H9 (cell line): ENCODE data around the gene EDNRB. TPM values are rescaled to one million over a fixed set of nuclear protein-coding genes. Genes with fewer than 3 reads are reported as not detected.

Experiments
- DNase-seq: peaks from one replicate; pipeline ENCODE4 v3.0.0-alpha.2; 2017
- H2AFZ ChIP-seq: one replicate; pipeline ENCODE4 v1.6.1; 2013; ENCODE audit warnings: mild to moderate bottlenecking, low read length, control low read depth, moderate library complexity
- H2AK5ac ChIP-seq: 2 replicates; pipeline ENCODE4 v1.6.1; 2013; ENCODE audit warnings: low read length, control low read depth, mixed read lengths; ENCODE audit not compliant: insufficient read length
- H2BK120ac ChIP-seq: one replicate; pipeline ENCODE4 v1.6.1; 2013; ENCODE audit warnings: low read depth, mild to moderate bottlenecking, low read length, control low read depth, inconsistent platforms; ENCODE audit not compliant: poor library complexity, severe bottlenecking
- H2BK12ac ChIP-seq: 2 replicates; pipeline ENCODE4 v1.6.1; 2013; ENCODE audit warnings: low read length, control low read depth, mixed read lengths, low read depth; ENCODE audit not compliant: insufficient read length
- H2BK15ac ChIP-seq: 2 replicates; pipeline ENCODE4 v1.6.1; 2013; ENCODE audit warnings: low read depth, low read length, control low read depth
- H2BK20ac ChIP-seq: one replicate; pipeline ENCODE4 v1.6.1; 2013; ENCODE audit warnings: low read depth, mild to moderate bottlenecking, low read length, control low read depth, inconsistent platforms; ENCODE audit not compliant: poor library complexity, severe bottlenecking
- H2BK5ac ChIP-seq: 2 replicates; pipeline ENCODE4 v1.6.1; 2013; ENCODE audit warnings: low read length, control low read depth, mixed read lengths; ENCODE audit not compliant: insufficient read length
- H3K14ac ChIP-seq: 2 replicates; pipeline ENCODE4 v1.6.1; 2013; ENCODE audit warnings: low read length, control low read depth; ENCODE audit not compliant: insufficient read depth
- H3K18ac ChIP-seq: 2 replicates; pipeline ENCODE4 v1.6.1; 2013; ENCODE audit warnings: low read depth, mild to moderate bottlenecking, mixed read lengths, low read length, control low read depth; ENCODE audit not compliant: insufficient read length
- H3K23ac ChIP-seq: 2 replicates; pipeline ENCODE4 v1.6.1; 2013; ENCODE audit warnings: low read length, control low read depth, mixed read lengths, low read depth; ENCODE audit not compliant: insufficient read length
- H3K23me2 ChIP-seq: 2 replicates; pipeline ENCODE4 v1.6.1; 2013; ENCODE audit warnings: low read depth, mild to moderate bottlenecking, mixed read lengths, low read length, control low read depth; ENCODE audit not compliant: insufficient read length, poor library complexity, severe bottlenecking
- H3K27ac ChIP-seq: 2 replicates; pipeline ENCODE4 v1.5.1; 2013; ENCODE audit warnings: low read length, control low read depth, mixed read lengths, low read depth; ENCODE audit not compliant: insufficient read length
- H3K27me3 ChIP-seq: 2 replicates; pipeline ENCODE4 v1.6.1; 2013; ENCODE audit warnings: low read length, control low read depth, inconsistent platforms; ENCODE audit not compliant: insufficient read depth
- H3K4ac ChIP-seq: 2 replicates; pipeline ENCODE4 v1.6.1; 2013; ENCODE audit warnings: low read depth, mild to moderate bottlenecking, control low read depth, inconsistent platforms, low read length, moderate library complexity
- H3K4me1 ChIP-seq: 2 replicates; pipeline ENCODE4 v1.6.1; 2013; ENCODE audit warnings: low read length, control low read depth, inconsistent platforms; ENCODE audit not compliant: insufficient read depth
- H3K4me2 ChIP-seq: 2 replicates; pipeline ENCODE4 v1.6.1; 2013; ENCODE audit warnings: low read length, control low read depth, mixed read lengths; ENCODE audit not compliant: insufficient read length, insufficient read depth
- H3K56ac ChIP-seq: 2 replicates; pipeline ENCODE4 v1.6.1; 2013; ENCODE audit warnings: low read depth, mild to moderate bottlenecking, mixed read lengths, low read length, control low read depth; ENCODE audit not compliant: insufficient read length
- H3K79me1 ChIP-seq: 2 replicates; pipeline ENCODE4 v1.6.1; 2013; ENCODE audit warnings: low read depth, mild to moderate bottlenecking, moderate library complexity, low read length, control low read depth, inconsistent platforms; ENCODE audit not compliant: insufficient read depth, poor library complexity, severe bottlenecking
- H3K79me2 ChIP-seq: 2 replicates; pipeline ENCODE4 v1.6.1; 2013; ENCODE audit warnings: low read length, control low read depth, inconsistent platforms; ENCODE audit not compliant: insufficient read depth
- H3K9ac ChIP-seq: 2 replicates; pipeline ENCODE4 v1.6.1; 2013; ENCODE audit warnings: low read length, control low read depth, mixed read lengths; ENCODE audit not compliant: insufficient read length; ENCODE audit errors: extremely low read depth
- H3K9me3 ChIP-seq: one replicate; pipeline ENCODE4 v1.6.1; 2013; ENCODE audit warnings: low read depth, low read length, inconsistent platforms; ENCODE audit not compliant: control insufficient read depth
- H3T11ph ChIP-seq: one replicate; pipeline ENCODE4 v1.6.1; 2013; ENCODE audit warnings: mild to moderate bottlenecking, low read length, control low read depth, inconsistent platforms
- H4K20me1 ChIP-seq: one replicate; pipeline ENCODE4 v1.6.1; 2013; ENCODE audit not compliant: control insufficient read depth, insufficient read length, insufficient read depth
- H4K5ac ChIP-seq: 2 replicates; pipeline ENCODE4 v1.6.1; 2013; ENCODE audit warnings: low read depth, mild to moderate bottlenecking, mixed read lengths, low read length, control low read depth; ENCODE audit not compliant: insufficient read length
- H4K8ac ChIP-seq: replicated peaks from 2 replicates; pipeline ENCODE4 v1.6.1; 2013; ENCODE audit warnings: low read length, control low read depth, mixed read lengths, low read depth; ENCODE audit not compliant: insufficient read length
- H4K91ac ChIP-seq: 2 replicates; pipeline ENCODE4 v1.6.1; 2013; ENCODE audit warnings: low read depth, mild to moderate bottlenecking, moderate library complexity, mixed read lengths, low read length, control low read depth; ENCODE audit not compliant: insufficient read length
- H3K27ac Mint-ChIP-seq, 3 experiments: 2 replicates in 2 of 3; 3 replicates in 1 of 3; pipeline ENCODE4 v1.8.0; 2020 to 2021; ENCODE audit warnings: mixed read lengths in 3 of 3, mild to moderate bottlenecking in 1 of 3, moderate library complexity in 1 of 3
- H3K27me3 Mint-ChIP-seq: 2 replicates; pipeline ENCODE4 v1.8.0; 2021; ENCODE audit warnings: low read depth, mild to moderate bottlenecking, moderate library complexity, mixed read lengths
- H3K36me3 Mint-ChIP-seq, 3 experiments: 2 replicates in 2 of 3; 3 replicates in 1 of 3; pipeline ENCODE4 v1.8.0; 2020 to 2021; ENCODE audit warnings: low read depth in 3 of 3, mixed read lengths in 3 of 3; ENCODE audit not compliant: insufficient read depth in 1 of 3
- H3K4me1 Mint-ChIP-seq, 2 experiments: 2 replicates each; pipeline ENCODE4 v1.8.0; 2020; ENCODE audit warnings: mixed read lengths in 2 of 2
- H3K4me3 Mint-ChIP-seq, 2 experiments: 2 replicates in 1 of 2; 3 replicates in 1 of 2; pipeline ENCODE4 v1.8.0; 2020 to 2021; ENCODE audit warnings: mild to moderate bottlenecking in 2 of 2, mixed read lengths in 2 of 2, moderate library complexity in 1 of 2
- H3K9me3 Mint-ChIP-seq, 2 experiments: 2 replicates in 1 of 2; 3 replicates in 1 of 2; pipeline ENCODE4 v1.8.0; 2020; ENCODE audit warnings: mild to moderate bottlenecking in 2 of 2, mixed read lengths in 2 of 2, moderate library complexity in 1 of 2
- CTCF ChIP-seq: fragments of 200-600 bp; sonication (generic); conservative IDR thresholded peaks from 3 replicates; pipeline ENCODE4 v1.8.0; 2021; ENCODE audit warnings: antibody characterized with exemption, mild to moderate bottlenecking
- WGBS: extraction: QIAGEN DNeasy Blood & Tissue Kit; methylation state at CpG from one replicate; pipeline ENCODE4 v1.1.7; 2013; ENCODE audit warnings: missing lambda C conversion rate, low lambda C conversion rate, mixed read lengths; ENCODE audit not compliant: insufficient read length; ENCODE audit errors: extremely low coverage; 5-methylcytosine and 5-hydroxymethylcytosine counted together
- total RNA-seq: library from RNA; stranded (reverse); gene quantifications from 2 replicates; pipeline ENCODE4 v1.2.1, GENCODE V29; 2021

Gene EDNRB
- total RNA-seq, 1 experiment from 2014 or later, result 6.6 TPM

GRCh38 chr13:77894743-77895142 lies 23.9 kb downstream of the EDNRB start:
- Histone ChIP-seq H3K9me3 (no peaks in the 10 kb centered on the region), H4K20me1 (no peaks in the 10 kb centered on the region), H2AK5ac (no peak overlapping the region), H3K9ac (no peak overlapping the region), H3K18ac (no peak overlapping the region), H2BK5ac (no peak overlapping the region), H2AFZ (no peak overlapping the region), H3K79me2 (no peaks in the 10 kb centered on the region), H3K56ac (no peak overlapping the region), H3K4ac (no peak overlapping the region), H2BK120ac (no peak overlapping the region), H3K79me1 (no peaks in the 10 kb centered on the region), H3K27me3 (no peaks in the 10 kb centered on the region), H3T11ph (no peak overlapping the region), H4K5ac (no peak overlapping the region), H2BK15ac (no peak overlapping the region), H3K23ac (no peak overlapping the region), H3K4me2 (no peak overlapping the region), H3K14ac (no peak overlapping the region), H2BK20ac (no peak overlapping the region), H2BK12ac (no peak overlapping the region), H4K91ac (no peak overlapping the region), H4K8ac (no peak overlapping the region), H3K23me2 (no peaks in the 10 kb centered on the region), H3K4me1 (no peaks in the 10 kb centered on the region), H3K27ac (no peak overlapping the region)
- Mint-ChIP-seq H3K4me3 (no peak overlapping the region), H3K27me3 (no peaks in the 10 kb centered on the region; the same call in 1 of the 2 replicates), H3K27ac (no peak overlapping the region), H3K4me1 (peaks cover 7 to 16% of the 10 kb centered on the region in 2 experiments), H3K36me3 (no peaks in the 10 kb centered on the region), H3K9me3 (no peaks in the 10 kb centered on the region)
- DNase-seq, result no peak
- no peak for TF ChIP-seq CTCF
- no CpG with 5 or more reads among the region's 3 CpGs for WGBS
